MM.1S (cell line): Measurements from ENCODE around the gene ANKRD9.

ENCODE experiments used
- DNase-seq: peaks from one replicate; pipeline ENCODE4 v3.0.0-alpha.2; 2015
- H2AFZ ChIP-seq: fragments of 300-600 bp; sonication (generic); 2 replicates; pipeline ENCODE4 v1.6.0; 2016; ENCODE audit warnings: antibody characterized with exemption, low read length
- H3F3A ChIP-seq: fragments of 300-600 bp; sonication (generic); 2 replicates; pipeline ENCODE4 v1.6.1; 2016; ENCODE audit warnings: mild to moderate bottlenecking, antibody characterized with exemption, low read length, moderate library complexity, mixed read lengths; ENCODE audit not compliant: insufficient read depth
- H3K27ac ChIP-seq: fragments of 300-600 bp; sonication (generic); 2 replicates; pipeline ENCODE4 v1.5.1; 2016; ENCODE audit warnings: mild to moderate bottlenecking, low read length
- H3K27me3 ChIP-seq: fragments of 300-600 bp; sonication (generic); replicated peaks from 2 replicates; pipeline ENCODE4 v1.6.0; 2016; ENCODE audit warnings: low read length; ENCODE audit not compliant: insufficient read depth
- H3K36me3 ChIP-seq: fragments of 300-600 bp; sonication (generic); replicated peaks from 2 replicates; pipeline ENCODE4 v1.6.1; 2016; ENCODE audit warnings: mild to moderate bottlenecking, low read length, mixed read lengths; ENCODE audit not compliant: insufficient read depth
- H3K4me1 ChIP-seq: fragments of 300-600 bp; sonication (generic); 2 replicates; pipeline ENCODE4 v1.6.1; 2016; ENCODE audit warnings: low read length, mixed read lengths
- H3K4me2 ChIP-seq: fragments of 300-600 bp; sonication (generic); 2 replicates; pipeline ENCODE4 v1.6.0; 2016; ENCODE audit warnings: low read depth, low read length
- H3K4me3 ChIP-seq: fragments of 300-600 bp; sonication (generic); 2 replicates; pipeline ENCODE4 v1.5.1; 2016; ENCODE audit warnings: low read length, mixed read lengths
- H3K79me2 ChIP-seq: fragments of 300-600 bp; sonication (generic); 2 replicates; pipeline ENCODE4 v1.6.1; 2016; ENCODE audit warnings: mixed run types, low read length, mixed read lengths
- H3K9ac ChIP-seq: fragments of 300-600 bp; sonication (generic); 2 replicates; pipeline ENCODE4 v1.6.1; 2016; ENCODE audit warnings: low read length, mixed read lengths
- H3K9me2 ChIP-seq: fragments of 300-600 bp; sonication (generic); replicated peaks from 2 replicates; pipeline ENCODE4 v1.6.1; 2016; ENCODE audit warnings: mild to moderate bottlenecking, low read length, mixed read lengths; ENCODE audit not compliant: insufficient read depth
- H3K9me3 ChIP-seq: fragments of 300-600 bp; sonication (generic); replicated peaks from 2 replicates; pipeline ENCODE4 v1.6.1; 2016; ENCODE audit warnings: mild to moderate bottlenecking, low read length, mixed read lengths; ENCODE audit not compliant: insufficient read depth
- H4K20me1 ChIP-seq: fragments of 300-600 bp; sonication (generic); 2 replicates; pipeline ENCODE4 v1.6.1; 2016; ENCODE audit warnings: mild to moderate bottlenecking, low read length, moderate library complexity, mixed read lengths; ENCODE audit not compliant: insufficient read depth
- CTCF ChIP-seq: fragments of 300-600 bp; sonication (generic); IDR thresholded peaks from 2 replicates; pipeline ENCODE4 v1.5.1; 2016; ENCODE audit warnings: antibody characterized with exemption, low read length, mixed read lengths
- EZH2 ChIP-seq: fragments of 300-600 bp; sonication (generic); optimal IDR thresholded peaks from 2 replicates; pipeline ENCODE3; 2017; ENCODE audit warnings: low read depth, mild to moderate bottlenecking, antibody characterized with exemption, low read length, mixed read lengths
- EZH2phosphoT487 ChIP-seq: fragments of 300-600 bp; sonication (generic); IDR thresholded peaks from 2 replicates; pipeline ENCODE4 v1.6.1; 2018; ENCODE audit warnings: antibody characterized with exemption, low read length

The ANKRD9 gene

DNA sequence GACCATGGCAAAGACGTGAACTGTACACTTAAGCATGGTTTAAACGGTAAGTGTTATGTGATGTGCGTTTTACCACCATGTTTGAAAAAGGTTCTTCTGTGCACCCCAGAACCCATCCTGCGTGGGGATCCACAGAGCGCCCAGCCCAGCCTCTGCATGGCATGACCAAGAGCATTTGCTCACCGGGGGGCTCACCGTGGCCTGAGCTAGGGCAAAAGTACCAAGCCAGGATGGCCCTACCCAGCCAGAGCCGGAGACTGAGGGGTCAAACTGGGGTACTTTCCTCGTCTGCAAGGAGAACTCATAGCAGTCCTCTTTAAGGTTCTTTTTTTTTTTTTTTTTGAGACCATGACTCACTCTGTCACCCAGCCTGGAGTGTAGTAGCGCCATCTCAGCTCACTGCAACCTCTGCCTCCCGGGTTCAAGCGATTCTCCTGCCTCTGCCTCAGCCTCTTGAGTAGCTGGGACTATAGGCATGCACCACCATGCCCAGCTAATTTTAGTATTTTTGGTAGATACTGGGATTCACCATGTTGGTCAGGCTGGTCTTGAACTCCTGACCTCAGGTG, 16.4 kb upstream of the ANKRD9 start:
- Histone ChIP-seq H3K27me3 (no peaks in the 10 kb centered on the region), H3K4me2 (no peak overlapping the region), H3K9me2 (no peaks in the 10 kb centered on the region), H4K20me1 (no peaks in the 10 kb centered on the region), H2AFZ (0 out of 2 replicates have a peak overlapping the region, but pooled peaks have one; percentile 82), H3F3A (0 out of 2 replicates have a peak, but pooled peaks cover 6% of the 10 kb centered on the region), H3K27ac (no peak overlapping the region), H3K36me3 (no peaks in the 10 kb centered on the region), H3K4me1 (no peaks in the 10 kb centered on the region), H3K9me3 (no peaks in the 10 kb centered on the region), H3K79me2 (no peaks in the 10 kb centered on the region), H3K4me3 (no peak overlapping the region), H3K9ac (no peak overlapping the region)
- no peak for DNase-seq
- TF ChIP-seq CTCF (no peak), EZH2 (no peak), EZH2phosphoT487 (no peak)

DNA sequence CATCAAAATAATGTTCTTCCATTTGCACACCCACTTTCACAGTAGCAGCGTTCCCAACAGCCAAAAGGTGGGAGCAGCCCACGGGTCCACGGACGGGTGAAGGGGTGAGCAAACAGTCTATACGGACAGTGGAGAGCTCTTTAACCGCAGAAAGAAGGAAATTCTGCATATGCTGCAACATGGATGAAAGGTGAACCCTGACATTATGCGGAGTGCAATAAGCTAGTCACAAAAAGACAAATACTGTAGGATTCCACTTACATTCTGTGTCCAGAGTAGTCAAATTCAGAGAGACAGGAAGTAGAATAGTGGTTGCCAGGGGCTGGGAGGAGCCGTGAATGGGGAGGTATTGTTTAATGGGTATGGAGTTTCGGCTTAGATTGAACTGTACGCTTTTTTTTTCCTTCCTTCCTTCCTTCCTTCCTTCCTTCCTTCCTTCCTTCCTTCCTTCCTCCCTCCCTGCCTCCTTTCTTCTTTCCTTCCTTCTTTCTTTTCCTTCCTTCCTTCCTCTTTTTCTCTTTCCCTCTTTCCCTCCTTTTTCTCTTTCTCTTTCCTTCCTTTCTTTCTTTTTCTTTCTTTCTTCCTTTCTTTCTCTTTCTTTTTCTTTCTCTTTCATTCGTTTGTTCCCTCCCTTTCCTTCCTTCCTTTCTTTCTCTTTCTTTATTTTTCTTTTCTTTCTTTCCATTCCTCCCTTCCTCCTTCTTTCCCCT, 15.8 kb upstream of the ANKRD9 start:
- Histone ChIP-seq H3K36me3 (no peaks in the 10 kb centered on the region), H3K9me3 (no peaks in the 10 kb centered on the region), H3K79me2 (no peaks in the 10 kb centered on the region), H3F3A (0 out of 2 replicates have a peak, but pooled peaks cover 6% of the 10 kb centered on the region), H2AFZ (peak overlapping the region; percentile 82), H3K4me2 (peak overlapping the region; percentile 89), H3K9me2 (no peaks in the 10 kb centered on the region), H3K9ac (peak overlapping the region; percentile 38; the same call in 1 of the 2 replicates), H3K27me3 (no peaks in the 10 kb centered on the region), H3K4me1 (no peaks in the 10 kb centered on the region), H4K20me1 (no peaks in the 10 kb centered on the region), H3K4me3 (peak overlapping the region; percentile 69), H3K27ac (peak overlapping the region; percentile 23; the same call in 1 of the 2 replicates)
- DNase-seq: peak; percentile 28
- no peak for TF ChIP-seq EZH2phosphoT487
- TF ChIP-seq CTCF: no peak
- no peak for TF ChIP-seq EZH2

DNA sequence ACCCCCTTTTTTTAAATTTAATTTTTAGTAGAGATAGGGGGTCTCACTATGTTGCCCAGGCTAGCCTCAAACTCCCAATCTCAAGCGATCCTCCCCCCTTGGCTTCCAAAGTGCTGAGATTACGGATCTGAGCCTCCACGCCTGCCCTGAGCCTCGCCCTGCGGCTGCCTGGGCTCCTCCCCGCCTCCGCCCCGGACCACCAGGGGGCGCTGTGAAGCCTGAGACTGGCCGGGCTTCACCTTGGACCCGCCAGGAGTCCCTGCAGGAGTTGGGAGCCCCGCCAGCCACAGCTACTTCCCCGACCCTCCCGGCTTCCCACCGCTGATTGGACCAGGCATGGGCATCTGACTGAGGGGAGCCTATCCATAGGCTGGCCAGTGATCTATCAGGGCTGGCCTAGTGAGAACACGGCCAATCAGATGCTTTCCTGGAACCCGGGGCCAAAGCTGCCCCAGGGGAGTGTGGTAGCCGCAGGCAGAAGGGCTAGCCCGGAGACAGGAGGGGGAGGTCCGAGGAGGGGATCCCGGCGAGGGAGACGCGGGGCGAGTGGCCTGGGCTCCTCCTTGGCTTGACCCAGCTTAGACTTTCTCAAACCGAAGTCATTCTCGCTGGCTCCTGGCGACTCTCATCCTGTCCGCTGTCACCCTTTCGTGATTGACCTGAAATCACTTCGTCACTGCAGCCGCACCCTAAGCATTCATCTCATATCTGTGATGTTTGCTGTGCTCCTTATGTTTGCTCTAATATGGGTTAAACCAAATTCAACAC, 15.1 kb upstream of the ANKRD9 start:
- Histone ChIP-seq H3K27me3 (no peaks in the 10 kb centered on the region), H3F3A (0 out of 2 replicates have a peak, but pooled peaks cover 6% of the 10 kb centered on the region), H4K20me1 (no peaks in the 10 kb centered on the region), H3K27ac (peak overlapping the region; percentile 23; the same call in 1 of the 2 replicates), H2AFZ (peak overlapping the region; percentile 82), H3K9ac (peak overlapping the region; percentile 38; the same call in 1 of the 2 replicates), H3K36me3 (no peaks in the 10 kb centered on the region), H3K9me2 (no peaks in the 10 kb centered on the region), H3K9me3 (no peaks in the 10 kb centered on the region), H3K4me3 (peak overlapping the region; percentile 69), H3K79me2 (no peaks in the 10 kb centered on the region), H3K4me1 (no peaks in the 10 kb centered on the region), H3K4me2 (peak overlapping the region; percentile 89)
- peak; percentile 89 for DNase-seq
- TF ChIP-seq EZH2 (no peak), EZH2phosphoT487 (no peak), CTCF (peak; percentile 76)
